HCT116 (cell line): ENCODE measurements around the gene ARRDC1. TPM values are rescaled to one million over a fixed set of nuclear protein-coding genes. Genes with fewer than 3 reads are reported as not detected.
A peak's percentile ranks its signal among the peaks of the same experiment; 100 is the strongest.

Experiments used
- ATAC-seq: fragments of 200-7000 bp; cut with Tn5 transposase; 2 replicates; pipeline ENCODE4 v1.9.1; 2020; ENCODE audit warnings: mild to moderate bottlenecking, moderate library complexity
- BruUV-seq: library from RNA; stranded (reverse); fragments of 400-500 nt; replicated peaks from 2 replicates; lab custom pipeline; 2021; lab: Mats Ljungman, UMichigan
- CTCF ChIA-PET: fragments of 300-600 bp; sonication (Branson Sonifier 250); formaldehyde crosslinking; loops from one replicate; lab custom pipeline; 2021; ENCODE audit warnings: antibody characterized with exemption; lab: Charles Lee
- POLR2A ChIA-PET: fragments of 300-600, 350-600 bp; sonication (Branson Sonifier 250); formaldehyde crosslinking; loops from one replicate; lab custom pipeline; 2021; ENCODE audit warnings: antibody characterized with exemption; lab: Charles Lee
- RAD21 ChIA-PET, 2 experiments: fragments of 300-600 bp; sonication (Branson Sonifier 250); formaldehyde crosslinking; loops; one replicate each; lab custom pipeline; 2023; ENCODE audit warnings: low total read pairs in 2 of 2; ENCODE audit not compliant: uncharacterized antibody in 2 of 2, unreplicated experiment in 2 of 2, low non-redundant PET in 1 of 2; lab: Charles Lee
- DNase-seq: peaks from one replicate; pipeline ENCODE4 v3.0.0-alpha.2; 2010; ENCODE audit warnings: low read depth, low spot score
- H2AFZ ChIP-seq: fragments of 200-600 bp; shearing (Covaris generic), sonication (generic); 2 replicates; pipeline ENCODE4 v1.6.1; 2017; ENCODE audit warnings: low read depth, mixed run types, mixed read lengths, antibody characterized with exemption, low read length; ENCODE audit not compliant: poor library complexity, severe bottlenecking
- H3K27ac ChIP-seq: 2 replicates; pipeline ENCODE4 v1.5.1; 2012; ENCODE audit warnings: low read depth, low read length
- H3K27me3 ChIP-seq: fragments of 200-600 bp; sonication (generic); 2 replicates; pipeline ENCODE4 v1.6.1; 2016; ENCODE audit warnings: mixed run types, low read length, mixed read lengths; ENCODE audit not compliant: insufficient read depth
- H3K36me3 ChIP-seq, 2 experiments: fragments of 200-500 bp in 1 of 2; fragments of 200-600 bp in 1 of 2; sonication (Bioruptor generic) in 1 of 2; sonication (generic) in 1 of 2; 2 replicates each; pipeline versions ENCODE4 v1.5.1 to v1.6.1; 2014 to 2016; ENCODE audit warnings: low read length in 2 of 2, inconsistent platforms in 1 of 2, mixed read lengths in 1 of 2, mixed run types in 1 of 2; ENCODE audit not compliant: insufficient read depth in 2 of 2, control insufficient read depth in 1 of 2
- H3K4me1 ChIP-seq, 2 experiments: fragments of 200-600 bp in 1 of 2; sonication (generic) in 1 of 2; 2 replicates each; pipeline versions ENCODE4 v1.5.1 to v1.6.1; 2012 to 2017; ENCODE audit warnings: low read length in 2 of 2, inconsistent platforms in 1 of 2, mild to moderate bottlenecking in 1 of 2, mixed read lengths in 1 of 2, mixed run types in 1 of 2, moderate library complexity in 1 of 2; ENCODE audit not compliant: insufficient read depth in 2 of 2, control insufficient read depth in 1 of 2
- H3K4me2 ChIP-seq: fragments of 200-600 bp; sonication (generic); 2 replicates; pipeline ENCODE4 v1.6.1; 2017; ENCODE audit warnings: mixed run types, low read length, mixed read lengths
- H3K4me3 ChIP-seq, 2 experiments: fragments of 200-600 bp in 1 of 2; sonication (generic) in 1 of 2; replicated peaks in 1 of 2; 2 replicates each; pipeline ENCODE4 v1.5.1; 2011 to 2016; ENCODE audit warnings: low read length in 2 of 2, control low read depth in 1 of 2, low read depth in 1 of 2, mild to moderate bottlenecking in 1 of 2, mixed read lengths in 1 of 2, mixed run types in 1 of 2
- H3K79me2 ChIP-seq: fragments of 200-600 bp; sonication (generic); 2 replicates; pipeline ENCODE4 v1.6.1; 2017; ENCODE audit warnings: mild to moderate bottlenecking, mixed run types, low read length, moderate library complexity, mixed read lengths; ENCODE audit not compliant: insufficient read depth
- H3K9ac ChIP-seq: fragments of 200-600 bp; sonication (generic); 2 replicates; pipeline ENCODE4 v1.6.1; 2016; ENCODE audit warnings: low read length, mixed read lengths
- H3K9me2 ChIP-seq: fragments of 200-600 bp; sonication (generic), shearing (Covaris generic); 2 replicates; pipeline ENCODE4 v1.6.1; 2017; ENCODE audit warnings: mixed run types, mild to moderate bottlenecking, moderate library complexity; ENCODE audit not compliant: insufficient read depth
- H3K9me3 ChIP-seq, 2 experiments: fragments of 200-500 bp in 1 of 2; fragments of 200-600 bp in 1 of 2; sonication (Bioruptor generic) in 1 of 2; sonication (generic) in 1 of 2; 2 replicates each; pipeline ENCODE4 v1.6.1; 2014 to 2017; ENCODE audit warnings: low read length in 2 of 2, mixed read lengths in 2 of 2, inconsistent platforms in 1 of 2, low read depth in 1 of 2, mild to moderate bottlenecking in 1 of 2, mixed run types in 1 of 2, moderate library complexity in 1 of 2; ENCODE audit not compliant: control insufficient read depth in 1 of 2, insufficient read depth in 1 of 2
- H4K20me1 ChIP-seq: fragments of 200-600 bp; sonication (generic), shearing (Covaris generic); 2 replicates; pipeline ENCODE4 v1.6.1; 2017; ENCODE audit warnings: mixed run types, mild to moderate bottlenecking, moderate library complexity; ENCODE audit not compliant: insufficient read depth
- ATF3 ChIP-seq: IDR thresholded peaks from 2 replicates; pipeline ENCODE4 v1.6.1; 2012
- CBX3 ChIP-seq: IDR thresholded peaks from 2 replicates; pipeline ENCODE4 v1.6.1; 2012; ENCODE audit warnings: low read depth
- CEBPB ChIP-seq: IDR thresholded peaks from 2 replicates; pipeline ENCODE4 v1.6.1; 2012; ENCODE audit warnings: low read depth
- EGR1 ChIP-seq: IDR thresholded peaks from 2 replicates; pipeline ENCODE4 v1.6.1; 2012; ENCODE audit warnings: low read depth
- ELF1 ChIP-seq: IDR thresholded peaks from 2 replicates; pipeline ENCODE4 v1.6.1; 2012; ENCODE audit warnings: low read depth, borderline replicate concordance
- EZH2 ChIP-seq: fragments of 200-600 bp; sonication (generic); IDR thresholded peaks from 2 replicates; pipeline ENCODE4 v1.6.1; 2017; ENCODE audit warnings: antibody characterized with exemption, mixed run types
- EZH2phosphoT487 ChIP-seq: fragments of 200-600 bp; IDR thresholded peaks from 2 replicates; pipeline ENCODE4 v1.6.1; 2018; ENCODE audit warnings: antibody characterized with exemption, borderline replicate concordance
- JUND ChIP-seq: IDR thresholded peaks from 2 replicates; pipeline ENCODE4 v1.6.1; 2012
- MAX ChIP-seq: IDR thresholded peaks from 2 replicates; pipeline ENCODE4 v1.6.1; 2012
- POLR2A ChIP-seq: IDR thresholded peaks from 2 replicates; pipeline ENCODE4 v1.7.0; 2011; ENCODE audit warnings: borderline replicate concordance; ENCODE audit not compliant: insufficient read depth, insufficient read length; ENCODE audit errors: extremely low read depth
- POLR2AphosphoS5 ChIP-seq: IDR thresholded peaks from 2 replicates; pipeline ENCODE4 v1.6.1; 2011; ENCODE audit warnings: mild to moderate bottlenecking, low read depth, low read length, moderate library complexity
- RAD21 ChIP-seq: IDR thresholded peaks from 2 replicates; pipeline ENCODE4 v1.6.1; 2012; ENCODE audit warnings: low read depth, mild to moderate bottlenecking
- SIN3A ChIP-seq: IDR thresholded peaks from 2 replicates; pipeline ENCODE4 v1.6.1; 2012; ENCODE audit warnings: low read depth
- SP1 ChIP-seq: IDR thresholded peaks from 2 replicates; pipeline ENCODE4 v1.6.1; 2012; ENCODE audit warnings: low read depth
- SRF ChIP-seq: IDR thresholded peaks from 2 replicates; pipeline ENCODE4 v1.6.1; 2012; ENCODE audit warnings: low read depth
- TCF7L2 ChIP-seq: IDR thresholded peaks from 2 replicates; pipeline ENCODE4 v1.7.0; 2011; ENCODE audit warnings: borderline replicate concordance, inconsistent platforms; ENCODE audit not compliant: insufficient read depth, insufficient read length; ENCODE audit errors: extremely low read depth
- YY1 ChIP-seq: IDR thresholded peaks from 2 replicates; pipeline ENCODE4 v1.6.1; 2011; ENCODE audit warnings: low read length, low read depth, moderate library complexity, mild to moderate bottlenecking; ENCODE audit not compliant: insufficient replicate concordance; ENCODE audit errors: extremely low read depth
- ZFX ChIP-seq: fragments of 450-650 bp; IDR thresholded peaks from 2 replicates; pipeline ENCODE4 v1.6.1; 2017
- ZNF274 ChIP-seq: fragments of 200-500 bp; sonication (Bioruptor generic); IDR thresholded peaks from 2 replicates; pipeline ENCODE4 v1.6.1; 2014; ENCODE audit warnings: mild to moderate bottlenecking, low read depth, low read length, inconsistent platforms
- intact Hi-C: fragments of 100-400 bp; cut with micrococcal nuclease; formaldehyde crosslinking; loops from 2 replicates; pipeline ENCODE4 v1.10.0; 2022
- total RNA-seq: library from RNA; stranded (reverse); gene quantifications from one replicate; pipeline ENCODE4 v1.2.1, GENCODE V29; 2021; ENCODE audit not compliant: unreplicated experiment
- TF ChIP-seq, protein P1 (sequence below), 3 experiments: fragments of 200-600 bp in 1 of 3; sonication (generic) in 1 of 3; IDR thresholded peaks in 2 of 3; conservative IDR thresholded peaks in 1 of 3; 2 replicates each; pipeline ENCODE4 v1.5.1; 2012 to 2017; ENCODE audit warnings: low read depth in 2 of 3, low read length in 2 of 3, antibody characterized with exemption in 1 of 3, borderline replicate concordance in 1 of 3, control low read depth in 1 of 3, mild to moderate bottlenecking in 1 of 3, mixed read lengths in 1 of 3, mixed run types in 1 of 3, moderate library complexity in 1 of 3; ENCODE audit not compliant: insufficient read depth in 1 of 3
- TF ChIP-seq, protein P2 (sequence below): IDR thresholded peaks from 2 replicates; pipeline ENCODE4 v1.6.1; 2011; ENCODE audit warnings: mild to moderate bottlenecking, low read length, moderate library complexity; ENCODE audit not compliant: insufficient replicate concordance; ENCODE audit errors: extremely low read depth

ARRDC1 gene
- total RNA-seq, 1 experiment from 2014 or later = 82.8 TPM

DNA sequence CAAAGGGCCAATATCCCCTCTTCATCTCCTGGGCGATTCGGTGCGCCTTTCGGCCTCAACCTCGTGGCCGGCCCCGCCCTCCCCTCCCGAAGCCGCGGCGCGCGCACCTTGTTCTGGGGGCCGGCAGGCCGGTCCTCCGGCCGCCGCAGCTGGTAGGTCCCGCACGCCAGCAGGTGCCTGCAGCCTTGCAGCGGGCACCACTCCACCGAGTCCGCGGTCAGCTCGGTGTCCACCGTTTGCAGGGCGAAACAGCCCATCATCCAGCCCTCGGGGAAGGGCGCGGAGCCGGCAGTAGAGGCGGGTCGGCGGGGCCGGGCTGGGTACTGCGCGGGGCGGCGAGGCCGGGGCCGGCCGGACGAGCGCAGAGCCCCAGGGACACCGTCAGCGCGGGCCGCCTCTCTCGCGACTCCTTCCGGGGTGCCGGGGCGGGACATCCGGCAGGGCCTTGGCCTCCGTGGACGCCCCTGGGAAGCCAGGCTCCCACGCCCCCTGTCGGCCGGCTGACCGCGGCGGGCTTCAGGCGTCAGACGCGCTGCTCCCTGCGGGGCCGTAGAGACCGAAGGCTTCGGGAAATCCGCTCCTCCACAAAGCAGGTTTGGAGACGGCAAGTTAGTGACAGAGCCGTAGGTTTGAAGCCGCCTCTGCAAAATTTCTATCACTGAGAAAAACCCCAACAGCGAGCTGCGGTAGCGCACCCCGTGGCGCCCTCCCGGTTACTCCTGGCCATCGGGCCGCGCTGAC is 26.8 kb upstream of the ARRDC1 start, which contains the start of gene DPH7:
Gene DPH7, minus strand, starts transcription at position 408 of the 741 bp plus-strand sequence. Its CDS starts 148 bp downstream, at position 260.
- peak within 1 kb of the TSS; percentile 61 to 91 for H3K4me3 ChIP-seq
- H3K36me3 ChIP-seq = peaks cover 11 to 50% of the 10 kb centered on the region in 2 experiments; a peak in 3 of 4 replicates
- no peaks in the 10 kb centered on the region for H3K9me2 ChIP-seq
- no peaks in the 10 kb centered on the region for H4K20me1 ChIP-seq
- ChIA-PET CTCF (interaction anchor here (0.8 to 2.7 kb wide), 3 partner anchors 12 to 24 kb away, joined by 3 to 11 read pairs (median 3); partner anchors contain the start of gene ZMYND19), POLR2A (no interaction called here), RAD21 (no interaction called here)
- H3K4me1 ChIP-seq = peaks cover 6 to 15% of the 10 kb centered on the region in 2 experiments; a peak in 3 of 4 replicates
- no peak within 1 kb of the TSS for H2AFZ ChIP-seq
- intact Hi-C loops = loop anchor here (5.0 kb wide), 1 partner anchor 34 kb away; no protein-coding TSS in a partner anchor
- peak within 1 kb of the TSS; percentile 89 for H3K27ac ChIP-seq
- peak within 1 kb of the TSS; percentile 93 for H3K4me2 ChIP-seq
- peak; percentile 75 for DNase-seq
- H3K79me2 ChIP-seq = peaks cover 68% of the 10 kb centered on the region
- H3K9me3 ChIP-seq = no peaks in the 10 kb centered on the region
- BruUV-seq = no TSS peak
- peak; percentile 94 for ATAC-seq
- no peaks in the 10 kb centered on the region for H3K27me3 ChIP-seq
- peak within 1 kb of the TSS; percentile 89 for H3K9ac ChIP-seq
- TF ChIP-seq ATF3 (no peak), ZNF274 (no peak), EGR1 (0 out of 2 replicates have a peak, but pooled peaks have one; percentile 17), EZH2 (no peak), TCF7L2 (no peak), YY1 (peak; percentile 75), POLR2AphosphoS5 (peak; percentile 79), CBX3 (no peak; the same call in 1 of the 2 replicates), RAD21 (0 out of 2 replicates have a peak, but pooled peaks have one; percentile 18), EZH2phosphoT487 (no peak), MAX (peak; percentile 64; the same call in 1 of the 2 replicates), SIN3A (peak; percentile 56; the same call in 1 of the 2 replicates), JUND (no peak), ELF1 (no peak), ZFX (peak; percentile 95; the same call in 1 of the 2 replicates), SRF (no peak; the same call in 1 of the 2 replicates), CEBPB (no peak), POLR2A (peak; percentile 62), SP1 (no peak)
- TF ChIP-seq, protein P1, sequence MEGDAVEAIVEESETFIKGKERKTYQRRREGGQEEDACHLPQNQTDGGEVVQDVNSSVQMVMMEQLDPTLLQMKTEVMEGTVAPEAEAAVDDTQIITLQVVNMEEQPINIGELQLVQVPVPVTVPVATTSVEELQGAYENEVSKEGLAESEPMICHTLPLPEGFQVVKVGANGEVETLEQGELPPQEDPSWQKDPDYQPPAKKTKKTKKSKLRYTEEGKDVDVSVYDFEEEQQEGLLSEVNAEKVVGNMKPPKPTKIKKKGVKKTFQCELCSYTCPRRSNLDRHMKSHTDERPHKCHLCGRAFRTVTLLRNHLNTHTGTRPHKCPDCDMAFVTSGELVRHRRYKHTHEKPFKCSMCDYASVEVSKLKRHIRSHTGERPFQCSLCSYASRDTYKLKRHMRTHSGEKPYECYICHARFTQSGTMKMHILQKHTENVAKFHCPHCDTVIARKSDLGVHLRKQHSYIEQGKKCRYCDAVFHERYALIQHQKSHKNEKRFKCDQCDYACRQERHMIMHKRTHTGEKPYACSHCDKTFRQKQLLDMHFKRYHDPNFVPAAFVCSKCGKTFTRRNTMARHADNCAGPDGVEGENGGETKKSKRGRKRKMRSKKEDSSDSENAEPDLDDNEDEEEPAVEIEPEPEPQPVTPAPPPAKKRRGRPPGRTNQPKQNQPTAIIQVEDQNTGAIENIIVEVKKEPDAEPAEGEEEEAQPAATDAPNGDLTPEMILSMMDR (IDR thresholded peaks at IDR 0.05 in 2 of 3, conservative IDR thresholded peaks at IDR 0.05 in 1 of 3; ENCODE audit: borderline replicate concordance in 1 of 3, insufficient read depth in 1 of 3, low read depth in 2 of 3, low read length in 2 of 3) = peak; percentile 52 to 95 (median 81)
- TF ChIP-seq, protein P2, sequence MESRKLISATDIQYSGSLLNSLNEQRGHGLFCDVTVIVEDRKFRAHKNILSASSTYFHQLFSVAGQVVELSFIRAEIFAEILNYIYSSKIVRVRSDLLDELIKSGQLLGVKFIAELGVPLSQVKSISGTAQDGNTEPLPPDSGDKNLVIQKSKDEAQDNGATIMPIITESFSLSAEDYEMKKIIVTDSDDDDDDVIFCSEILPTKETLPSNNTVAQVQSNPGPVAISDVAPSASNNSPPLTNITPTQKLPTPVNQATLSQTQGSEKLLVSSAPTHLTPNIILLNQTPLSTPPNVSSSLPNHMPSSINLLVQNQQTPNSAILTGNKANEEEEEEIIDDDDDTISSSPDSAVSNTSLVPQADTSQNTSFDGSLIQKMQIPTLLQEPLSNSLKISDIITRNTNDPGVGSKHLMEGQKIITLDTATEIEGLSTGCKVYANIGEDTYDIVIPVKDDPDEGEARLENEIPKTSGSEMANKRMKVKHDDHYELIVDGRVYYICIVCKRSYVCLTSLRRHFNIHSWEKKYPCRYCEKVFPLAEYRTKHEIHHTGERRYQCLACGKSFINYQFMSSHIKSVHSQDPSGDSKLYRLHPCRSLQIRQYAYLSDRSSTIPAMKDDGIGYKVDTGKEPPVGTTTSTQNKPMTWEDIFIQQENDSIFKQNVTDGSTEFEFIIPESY = peak; percentile 39
